Karpas-422 (cell line): ENCODE measurements around the gene EPN3. TPM values are rescaled to one million over a fixed set of nuclear protein-coding genes. Genes with fewer than 3 reads are reported as not detected.
A peak's percentile ranks its signal among the peaks of the same experiment; 100 is the strongest.

ENCODE experiments used
- DNase-seq: peaks from one replicate; pipeline ENCODE4 v3.0.0-alpha.2; 2015
- H2AFZ ChIP-seq: fragments of 200-600 bp; sonication (generic); 2 replicates; pipeline ENCODE4 v1.6.1; 2014; ENCODE audit warnings: antibody characterized with exemption, low read length, mixed read lengths
- H3K27ac ChIP-seq: fragments of 200-600 bp; sonication (generic); 2 replicates; pipeline ENCODE4 v1.5.1; 2014; ENCODE audit warnings: mild to moderate bottlenecking, low read length, moderate library complexity
- H3K27me3 ChIP-seq: fragments of 200-600 bp; sonication (generic); 2 replicates; pipeline ENCODE4 v1.6.1; 2014; ENCODE audit warnings: low read length, mixed read lengths
- H3K36me3 ChIP-seq: fragments of 200-600 bp; sonication (generic); 2 replicates; pipeline ENCODE4 v1.6.1; 2014; ENCODE audit warnings: low read length, mixed read lengths; ENCODE audit not compliant: insufficient read depth
- H3K4me1 ChIP-seq: fragments of 200-600 bp; sonication (generic); 2 replicates; pipeline ENCODE4 v1.6.1; 2014; ENCODE audit warnings: mild to moderate bottlenecking, low read length, mixed read lengths
- H3K4me2 ChIP-seq: fragments of 200-600 bp; sonication (generic); 2 replicates; pipeline ENCODE4 v1.6.1; 2014; ENCODE audit warnings: low read length, low read depth, mild to moderate bottlenecking; ENCODE audit not compliant: poor library complexity, severe bottlenecking
- H3K4me3 ChIP-seq: fragments of 200-600 bp; sonication (generic); 2 replicates; pipeline ENCODE4 v1.5.1; 2014; ENCODE audit warnings: mild to moderate bottlenecking, antibody characterized with exemption, low read length, mixed read lengths
- H3K79me2 ChIP-seq: fragments of 200-600 bp; sonication (generic); 2 replicates; pipeline ENCODE4 v1.6.1; 2014; ENCODE audit warnings: mild to moderate bottlenecking, low read length, mixed read lengths
- H3K9ac ChIP-seq: fragments of 200-600 bp; sonication (generic); 2 replicates; pipeline ENCODE4 v1.6.0; 2014; ENCODE audit warnings: low read length
- H3K9me2 ChIP-seq: fragments of 200-600 bp; sonication (generic), shearing (Covaris generic); replicated peaks from 2 replicates; pipeline ENCODE4 v1.6.0; 2014; ENCODE audit warnings: mild to moderate bottlenecking, low read length, moderate library complexity; ENCODE audit not compliant: insufficient read depth
- H3K9me3 ChIP-seq: fragments of 300-700, 200-600 bp; sonication (generic); 2 replicates; pipeline ENCODE4 v1.6.1; 2014; ENCODE audit warnings: low read length, mixed read lengths
- H4K20me1 ChIP-seq: fragments of 200-600 bp; sonication (generic); 2 replicates; pipeline ENCODE4 v1.6.1; 2014; ENCODE audit warnings: mild to moderate bottlenecking, antibody characterized with exemption, low read length, low read depth; ENCODE audit not compliant: insufficient read depth
- total RNA-seq: library from RNA; depleted of rRNA; stranded (reverse); fragments of >200 nt; shearing (Covaris generic); gene quantifications from 2 replicates; pipeline ENCODE4 v1.2.3, GENCODE V29; 2014; ENCODE audit warnings: low replicate concordance

EPN3 gene
- total RNA-seq, 1 experiment from 2014 or later, result not detected

GRCh38 chr17:50541716-50542688, 9.5 kb downstream of the EPN3 start:
- Histone ChIP-seq H4K20me1 (no peaks in the 10 kb centered on the region), H3K4me3 (peak overlapping the region; percentile 71), H3K9me2 (no peaks in the 10 kb centered on the region), H3K9ac (peak overlapping the region; percentile 66), H3K27ac (no peak overlapping the region), H3K27me3 (no peaks in the 10 kb centered on the region), H3K79me2 (no peaks in the 10 kb centered on the region), H3K36me3 (no peaks in the 10 kb centered on the region), H3K4me2 (peak overlapping the region; percentile 79), H2AFZ (peak overlapping the region; percentile 93), H3K4me1 (peaks cover 14% of the 10 kb centered on the region), H3K9me3 (no peaks in the 10 kb centered on the region)
- peak; percentile 92 for DNase-seq

- H3K4me1 ChIP-seq, result peaks cover 23% of the 10 kb centered on the region
- no peak for DNase-seq
- H3K9me3 ChIP-seq, result no peaks in the 10 kb centered on the region
- no peaks in the 10 kb centered on the region for H3K36me3 ChIP-seq
- H3K79me2 ChIP-seq, result peaks cover 6% of the 10 kb centered on the region; the same call in 1 of the 2 replicates
- peak overlapping the region; percentile 79 for H3K4me2 ChIP-seq
- no peak overlapping the region for H3K27ac ChIP-seq
- H3K9ac ChIP-seq, result peak overlapping the region; percentile 66
- peak overlapping the region; percentile 71; the same call in 1 of the 2 replicates for H3K4me3 ChIP-seq
- no peak overlapping the region for H2AFZ ChIP-seq
- no peaks in the 10 kb centered on the region for H3K27me3 ChIP-seq
- no peaks in the 10 kb centered on the region for H4K20me1 ChIP-seq
- no peaks in the 10 kb centered on the region for H3K9me2 ChIP-seq
These were observed 10.6 kb downstream of the EPN3 start for GRCh38 chr17:50542795-50543774.

GRCh38 chr17:50544516-50544915, 12.0 kb downstream of the EPN3 start:
- Histone ChIP-seq H3K4me1 (peaks cover 26% of the 10 kb centered on the region), H3K27ac (no peak overlapping the region), H4K20me1 (no peaks in the 10 kb centered on the region), H3K9me3 (no peaks in the 10 kb centered on the region), H3K9ac (no peak overlapping the region), H3K9me2 (no peaks in the 10 kb centered on the region), H3K4me2 (no peak overlapping the region), H3K4me3 (no peak overlapping the region), H2AFZ (no peak overlapping the region), H3K36me3 (no peaks in the 10 kb centered on the region), H3K79me2 (peaks cover 6% of the 10 kb centered on the region; the same call in 1 of the 2 replicates), H3K27me3 (no peaks in the 10 kb centered on the region)
- DNase-seq, result no peak

- no peaks in the 10 kb centered on the region for H3K27me3 ChIP-seq
- H2AFZ ChIP-seq, result no peak overlapping the region
- H3K9ac ChIP-seq, result no peak overlapping the region
- no peaks in the 10 kb centered on the region for H3K36me3 ChIP-seq
- no peak for DNase-seq
- no peaks in the 10 kb centered on the region for H3K9me3 ChIP-seq
- H3K4me3 ChIP-seq, result no peak overlapping the region
- no peaks in the 10 kb centered on the region for H3K9me2 ChIP-seq
- H3K27ac ChIP-seq, result no peak overlapping the region
- H4K20me1 ChIP-seq, result no peaks in the 10 kb centered on the region
- H3K4me1 ChIP-seq, result peaks cover 26% of the 10 kb centered on the region
- peaks cover 6% of the 10 kb centered on the region; the same call in 1 of the 2 replicates for H3K79me2 ChIP-seq
- no peak overlapping the region for H3K4me2 ChIP-seq
These were observed 12.8 kb downstream of the EPN3 start for GRCh38 chr17:50545311-50545710.

GRCh38 chr17:50546701-50547034, 14.1 kb downstream of the EPN3 start:
- H3K4me1 ChIP-seq, result peaks cover 21% of the 10 kb centered on the region
- no peak overlapping the region for H2AFZ ChIP-seq
- H3K27me3 ChIP-seq, result no peaks in the 10 kb centered on the region
- H3K9ac ChIP-seq, result peak overlapping the region; percentile 84
- H3K9me2 ChIP-seq, result no peaks in the 10 kb centered on the region
- H3K4me3 ChIP-seq, result peak overlapping the region; percentile 92; the same call in 1 of the 2 replicates
- H3K9me3 ChIP-seq, result no peaks in the 10 kb centered on the region
- H3K79me2 ChIP-seq, result peaks cover 6% of the 10 kb centered on the region; the same call in 1 of the 2 replicates
- peak overlapping the region; percentile 94 for H3K4me2 ChIP-seq
- H3K27ac ChIP-seq, result no peak overlapping the region
- no peaks in the 10 kb centered on the region for H4K20me1 ChIP-seq
- no peak for DNase-seq
- H3K36me3 ChIP-seq, result no peaks in the 10 kb centered on the region

- Histone ChIP-seq H3K79me2 (peaks cover 6% of the 10 kb centered on the region; the same call in 1 of the 2 replicates), H3K4me3 (peak within 1 kb of the TSS; percentile 92), H4K20me1 (no peaks in the 10 kb centered on the region), H2AFZ (peak within 1 kb of the TSS; percentile 75; the same call in 1 of the 2 replicates), H3K4me1 (peaks cover 18% of the 10 kb centered on the region), H3K9me3 (no peaks in the 10 kb centered on the region), H3K4me2 (peak within 1 kb of the TSS; percentile 94), H3K27me3 (no peaks in the 10 kb centered on the region), H3K9me2 (no peaks in the 10 kb centered on the region), H3K9ac (peak within 1 kb of the TSS; percentile 84), H3K27ac (no peak within 1 kb of the TSS), H3K36me3 (no peaks in the 10 kb centered on the region)
- peak; percentile 97 for DNase-seq
These were observed 14.7 kb downstream of the EPN3 start, which contains the start of gene SPATA20 for GRCh38 chr17:50547035-50547735. Gene SPATA20 (plus strand): TSS chr17:50547174. CDS start chr17:50547209, 35 bp downstream.

GRCh38 chr17:50547736-50548083, 15.2 kb downstream of the EPN3 start:
- Histone ChIP-seq H3K9ac (peak overlapping the region; percentile 84), H3K9me2 (no peaks in the 10 kb centered on the region), H4K20me1 (no peaks in the 10 kb centered on the region), H3K9me3 (no peaks in the 10 kb centered on the region), H3K4me3 (peak overlapping the region; percentile 92), H3K79me2 (peaks cover 6% of the 10 kb centered on the region; the same call in 1 of the 2 replicates), H3K4me1 (peaks cover 13% of the 10 kb centered on the region), H3K27me3 (no peaks in the 10 kb centered on the region), H3K27ac (no peak overlapping the region), H2AFZ (no peak overlapping the region), H3K36me3 (no peaks in the 10 kb centered on the region), H3K4me2 (peak overlapping the region; percentile 94)
- no peak for DNase-seq
